ENCODE data around the gene SOWAHD.
A peak's percentile ranks its signal among the peaks of the same experiment; 100 is the strongest.
"Not testable (repeated sequence)": the region's sequence is repeated elsewhere in the genome, so short reads cannot be mapped to it uniquely, and the experiment has no call there.

The SOWAHD gene

GRCh38 chrX:119758731-119759247, 401 bp downstream of the SOWAHD start:
- peak; percentile 27 for DNase-seq (ENCODE audit: low read depth)

- no peak for DNase-seq (ENCODE audit: low read depth)
Measured at GRCh38 chrX:119759248-119759766, 919 bp downstream of the SOWAHD start.

- DNase-seq (ENCODE audit: low read depth) = no peak
Measured at GRCh38 chrX:119760026-119760877, 1.9 kb downstream of the SOWAHD start.

- DNase-seq (ENCODE audit: low read depth) = peak; percentile 61
Measured at GRCh38 chrX:119762718-119763117, 4.3 kb downstream of the SOWAHD start.

- DNase-seq (ENCODE audit: low read depth) = peak; percentile 92
Measured at GRCh38 chrX:119763181-119763580, 4.8 kb downstream of the SOWAHD start.

- no peak for DNase-seq (ENCODE audit: low read depth)
Measured at GRCh38 chrX:119763836-119764387, 5.5 kb downstream of the SOWAHD start.

- DNase-seq (ENCODE audit: low read depth) = peak; percentile 57
Measured at GRCh38 chrX:119768436-119768835, 10.0 kb downstream of the SOWAHD start.

GRCh38 chrX:119769388-119769787, 11.0 kb downstream of the SOWAHD start:
- not testable (repeated sequence) for DNase-seq (ENCODE audit: low read depth)

- DNase-seq (ENCODE audit: low read depth) = no peak
Measured at GRCh38 chrX:119775517-119776238, 17.3 kb downstream of the SOWAHD start.

GRCh38 chrX:119778829-119779228, 20.4 kb downstream of the SOWAHD start:
- no peak for DNase-seq (ENCODE audit: low read depth)

GRCh38 chrX:119783026-119783425, 24.6 kb downstream of the SOWAHD start:
- DNase-seq (ENCODE audit: low read depth) = no peak

GRCh38 chrX:119784747-119785446, 26.5 kb downstream of the SOWAHD start:
- peak; percentile 45 for DNase-seq (ENCODE audit: low read depth)

GRCh38 chrX:119790977-119791436, 32.6 kb downstream of the SOWAHD start:
- DNase-seq (ENCODE audit: low read depth) = peak; percentile 43

GRCh38 chrX:119791437-119792231, 33.2 kb downstream of the SOWAHD start, which contains the start of gene RPL39:
RPL39 (minus strand) TSS chrX:119791630; CDS start chrX:119791576, 54 bp downstream.
- peak; percentile 92 for DNase-seq (ENCODE audit: low read depth)

- DNase-seq (ENCODE audit: low read depth) = no peak
Measured at GRCh38 chrX:119801253-119802221, 43.1 kb downstream of the SOWAHD start.

GRCh38 chrX:119802546-119802945, 44.2 kb downstream of the SOWAHD start:
- DNase-seq (ENCODE audit: low read depth) = no peak

- DNase-seq (ENCODE audit: low read depth) = not testable (repeated sequence)
Measured at GRCh38 chrX:119808461-119808860, 50.1 kb downstream of the SOWAHD start.

- peak; percentile 23 for DNase-seq (ENCODE audit: low read depth)
Measured at GRCh38 chrX:119809185-119809666, 50.8 kb downstream of the SOWAHD start.

Data from EH (cell line).